Gastroesophageal sphincter (tissue), 4 donors: ENCODE data around the gene GAS2. TPM values are rescaled to one million over a fixed set of nuclear protein-coding genes. Genes with fewer than 3 reads are reported as not detected.

ENCODE experiments used
- ATAC-seq: fragments of 150-250 bp; one replicate; pipeline ENCODE4 v1.9.1; 2016; ENCODE audit warnings: mild to moderate bottlenecking, moderate library complexity
- H3K27ac ChIP-seq, 4 donors: fragments of 200-600 bp; sonication (generic) in 3 of 4; 1 replicate in 3 of 4; 2 replicates in 1 of 4; pipeline ENCODE4 v1.5.1; 2016 to 2019
- H3K27me3 ChIP-seq: fragments of 200-600 bp; sonication (generic); one replicate; pipeline ENCODE4 v1.5.1; 2019
- H3K36me3 ChIP-seq, 2 donors: fragments of 200-600 bp; sonication (generic); one replicate each; pipeline ENCODE4 v1.5.1; 2019; ENCODE audit warnings: control low read depth in 1 of 2
- H3K4me1 ChIP-seq, 3 donors: fragments of 200-600 bp; sonication (generic); 1 replicate in 2 of 3; 2 replicates in 1 of 3; pipeline ENCODE4 v1.5.1; 2016 to 2019; ENCODE audit warnings: control low read depth in 2 of 3
- H3K4me3 ChIP-seq, 2 donors: fragments of 200-600 bp; sonication (generic); one replicate each; pipeline ENCODE4 v1.5.1; 2019; ENCODE audit warnings: mild to moderate bottlenecking in 1 of 2, moderate library complexity in 1 of 2
- H3K9me3 ChIP-seq, 3 donors: fragments of 200-600 bp; sonication (generic); one replicate each; pipeline ENCODE4 v1.5.1; 2017 to 2019; ENCODE audit warnings: control low read depth in 2 of 3
- EP300 ChIP-seq: sonication (generic); formaldehyde crosslinking; IDR thresholded peaks from one replicate; pipeline ENCODE4 v1.6.1; 2017; ENCODE audit warnings: antibody characterized with exemption, mild to moderate bottlenecking
- POLR2A ChIP-seq, 2 donors: fragments of 450-650 bp; IDR thresholded peaks; one replicate each; pipeline ENCODE4 v1.6.1; 2017; ENCODE audit warnings: antibody characterized with exemption in 2 of 2, mild to moderate bottlenecking in 2 of 2, moderate library complexity in 1 of 2
- POLR2AphosphoS5 ChIP-seq: sonication (generic); formaldehyde crosslinking; IDR thresholded peaks from one replicate; pipeline ENCODE4 v1.6.1; 2017; ENCODE audit warnings: antibody characterized with exemption
- WGBS, 2 donors: methylation state at CpG; one replicate each; pipeline ENCODE4 v1.1.5; 2018; ENCODE audit warnings: low coverage in 1 of 2; 5-methylcytosine and 5-hydroxymethylcytosine counted together
- total RNA-seq, 4 donors: library from RNA; depleted of rRNA; stranded (reverse); fragments of >200 nt; gene quantifications; one replicate each; pipeline ENCODE4 v1.1.0, GENCODE V29; 2016
- TF ChIP-seq, protein P1 (sequence below), 4 experiments: fragments of 200-600 bp in 2 of 4; fragments of 450-650 bp in 2 of 4; sonication (generic) in 1 of 4; IDR thresholded peaks; one replicate each; pipeline ENCODE4 v1.5.1; 2017 to 2019; ENCODE audit warnings: antibody characterized with exemption in 4 of 4, mild to moderate bottlenecking in 2 of 4, moderate library complexity in 2 of 4

GAS2 gene
- total RNA-seq, 4 donors from 2014 or later: 0.67 to 1.4 (median 0.86) TPM

DNA sequence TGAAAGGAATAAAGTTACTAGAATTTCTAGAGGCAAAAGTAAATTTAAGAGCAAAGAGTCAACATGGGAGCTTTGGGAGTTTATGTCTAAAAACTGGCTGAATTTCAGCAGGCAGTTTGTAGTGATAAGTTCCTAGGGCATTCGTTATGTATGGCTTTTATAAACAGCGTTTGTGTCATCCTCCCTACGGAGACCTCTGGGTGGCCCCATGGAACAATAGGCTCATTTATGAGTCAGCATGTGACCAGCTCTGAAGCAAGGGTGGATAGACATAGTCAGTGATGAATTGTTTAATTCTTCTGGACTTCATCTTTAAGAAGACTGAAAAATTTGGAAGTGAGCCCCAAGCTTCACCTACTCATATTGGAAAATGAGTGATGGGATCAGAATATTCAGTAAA is 126.1 kb downstream of the GAS2 start:
- ATAC-seq: no peak
- H3K4me1 ChIP-seq: no peaks in the 10 kb centered on the region
- no peaks in the 10 kb centered on the region for H3K36me3 ChIP-seq
- H3K4me3 ChIP-seq: no peak overlapping the region
- TF ChIP-seq POLR2AphosphoS5 (no peak), EP300 (no peak), POLR2A (IDR thresholded peaks at IDR 0.05) (no peak)
- TF ChIP-seq, protein P1, sequence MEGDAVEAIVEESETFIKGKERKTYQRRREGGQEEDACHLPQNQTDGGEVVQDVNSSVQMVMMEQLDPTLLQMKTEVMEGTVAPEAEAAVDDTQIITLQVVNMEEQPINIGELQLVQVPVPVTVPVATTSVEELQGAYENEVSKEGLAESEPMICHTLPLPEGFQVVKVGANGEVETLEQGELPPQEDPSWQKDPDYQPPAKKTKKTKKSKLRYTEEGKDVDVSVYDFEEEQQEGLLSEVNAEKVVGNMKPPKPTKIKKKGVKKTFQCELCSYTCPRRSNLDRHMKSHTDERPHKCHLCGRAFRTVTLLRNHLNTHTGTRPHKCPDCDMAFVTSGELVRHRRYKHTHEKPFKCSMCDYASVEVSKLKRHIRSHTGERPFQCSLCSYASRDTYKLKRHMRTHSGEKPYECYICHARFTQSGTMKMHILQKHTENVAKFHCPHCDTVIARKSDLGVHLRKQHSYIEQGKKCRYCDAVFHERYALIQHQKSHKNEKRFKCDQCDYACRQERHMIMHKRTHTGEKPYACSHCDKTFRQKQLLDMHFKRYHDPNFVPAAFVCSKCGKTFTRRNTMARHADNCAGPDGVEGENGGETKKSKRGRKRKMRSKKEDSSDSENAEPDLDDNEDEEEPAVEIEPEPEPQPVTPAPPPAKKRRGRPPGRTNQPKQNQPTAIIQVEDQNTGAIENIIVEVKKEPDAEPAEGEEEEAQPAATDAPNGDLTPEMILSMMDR (IDR thresholded peaks at IDR 0.05): no peak
- no peaks in the 10 kb centered on the region for H3K9me3 ChIP-seq
- no peaks in the 10 kb centered on the region for H3K27me3 ChIP-seq
- no peak overlapping the region for H3K27ac ChIP-seq
- WGBS, 2 donors: 0 to 8% methylated on average over 2 to 3 of the region's 3 CpGs

DNA sequence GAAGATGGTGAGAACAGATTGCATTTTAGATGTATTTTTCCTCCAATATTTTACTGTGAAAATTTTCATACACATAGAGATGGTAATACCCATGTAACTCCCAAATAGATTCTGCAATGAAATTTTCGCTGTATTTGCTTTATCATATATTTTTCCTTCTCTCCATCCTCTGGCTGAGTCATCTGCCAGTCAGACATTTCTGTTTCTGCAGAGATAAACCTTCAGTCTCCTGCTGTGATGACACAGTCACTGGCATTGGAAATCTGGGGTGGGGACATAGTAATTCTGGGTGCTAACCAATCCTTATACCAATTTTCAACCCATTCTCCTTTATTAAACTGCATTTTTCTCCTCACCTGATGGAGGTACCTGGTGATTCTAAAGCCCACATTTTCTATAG is 129.5 kb downstream of the GAS2 start:
- no peaks in the 10 kb centered on the region for H3K27me3 ChIP-seq
- no peak overlapping the region for H3K4me3 ChIP-seq
- H3K36me3 ChIP-seq: no peaks in the 10 kb centered on the region
- no peaks in the 10 kb centered on the region for H3K4me1 ChIP-seq
- no peak for ATAC-seq
- no peak for TF ChIP-seq POLR2AphosphoS5
- no peak for TF ChIP-seq EP300
- TF ChIP-seq, protein P1 (IDR thresholded peaks at IDR 0.05): no peak
- no peak for TF ChIP-seq POLR2A (IDR thresholded peaks at IDR 0.05)
- WGBS, 2 donors: 75 to 94% methylated on average over 1 of the region's 1 CpG
- no peaks in the 10 kb centered on the region for H3K9me3 ChIP-seq
- no peak overlapping the region for H3K27ac ChIP-seq

DNA sequence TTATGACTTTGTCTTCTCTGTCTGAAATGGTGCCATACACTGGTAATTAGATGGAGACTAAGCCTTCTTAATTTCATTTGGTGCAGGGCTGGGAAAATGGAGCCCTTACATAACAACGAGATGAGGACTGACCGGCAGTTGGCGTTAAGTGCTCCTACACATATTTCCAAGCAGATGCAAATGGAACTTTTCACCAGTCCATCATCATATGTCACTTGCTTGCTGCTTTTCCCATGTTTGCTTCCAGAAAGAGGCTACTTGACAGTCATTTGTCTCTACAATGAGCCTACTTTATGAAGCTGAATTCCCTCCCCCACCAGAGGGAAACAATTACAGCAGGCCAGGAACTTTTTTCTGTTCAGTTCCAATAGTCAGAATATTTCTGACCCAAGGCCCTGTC is 130.6 kb downstream of the GAS2 start:
- H3K4me3 ChIP-seq: no peak overlapping the region
- no peak for ATAC-seq

DNA sequence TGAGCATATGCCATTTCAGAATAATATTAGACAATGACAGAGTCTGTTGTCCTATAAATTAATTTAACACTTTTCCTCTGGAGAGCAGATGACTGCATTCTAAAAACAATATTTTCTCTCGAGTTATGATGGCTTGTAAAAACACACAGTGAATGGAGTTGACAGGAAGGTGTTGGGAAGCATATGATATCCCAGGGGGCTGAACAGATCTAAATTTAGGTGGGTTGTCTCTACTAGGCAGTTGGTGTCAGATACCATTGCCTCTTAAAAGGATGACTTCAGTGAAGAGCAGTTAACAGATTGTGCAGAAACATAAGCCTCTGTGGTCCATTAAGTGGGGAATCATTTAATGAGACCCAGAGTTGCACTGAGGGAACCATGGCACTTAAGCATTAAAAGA is 132.5 kb downstream of the GAS2 start:
- H3K9me3 ChIP-seq: no peaks in the 10 kb centered on the region
- ATAC-seq: no peak
- H3K36me3 ChIP-seq: no peaks in the 10 kb centered on the region
- no peak overlapping the region for H3K27ac ChIP-seq
- TF ChIP-seq, protein P1 (IDR thresholded peaks at IDR 0.05): no peak
- TF ChIP-seq POLR2A (IDR thresholded peaks at IDR 0.05): no peak
- no peak for TF ChIP-seq EP300
- no peak for TF ChIP-seq POLR2AphosphoS5
- WGBS, 2 donors: 50 to 58% methylated on average over 1 of the region's 1 CpG
- H3K27me3 ChIP-seq: no peaks in the 10 kb centered on the region
- no peak overlapping the region for H3K4me3 ChIP-seq
- H3K4me1 ChIP-seq: no peaks in the 10 kb centered on the region

More for the DNA sequence above, 130.6 kb downstream of the GAS2 start:
- Histone ChIP-seq H3K9me3 (no peaks in the 10 kb centered on the region), H3K36me3 (no peaks in the 10 kb centered on the region), H3K27ac (no peak overlapping the region), H3K27me3 (no peaks in the 10 kb centered on the region), H3K4me1 (no peaks in the 10 kb centered on the region)
- 93% methylated on average over 3 of the region's 3 CpGs; no CpG with 5 or more reads in 1 of the 2 donors for WGBS, 2 donors
- TF ChIP-seq POLR2A (IDR thresholded peaks at IDR 0.05) (no peak), POLR2AphosphoS5 (no peak), EP300 (no peak)
- TF ChIP-seq, protein P1 (IDR thresholded peaks at IDR 0.05): no peak

DNA sequence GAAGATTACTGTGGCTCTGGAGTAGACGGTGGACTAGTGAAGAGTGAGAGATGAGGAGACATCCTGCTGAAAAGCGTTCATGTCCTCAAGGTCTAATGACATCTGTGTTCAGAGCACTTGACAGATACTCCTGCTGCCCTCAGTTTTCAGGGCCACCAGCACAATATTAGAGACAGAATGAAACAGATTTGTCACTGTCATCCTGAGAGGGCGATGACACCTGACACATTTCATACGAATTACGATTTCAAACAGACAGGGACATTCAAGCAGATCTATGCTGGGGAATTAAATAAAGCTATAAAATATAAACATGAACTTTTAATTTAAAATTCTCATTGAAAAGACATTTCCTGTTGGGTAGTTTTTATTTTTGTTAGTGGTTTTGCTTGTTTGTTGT is 134.1 kb downstream of the GAS2 start:
- H3K27ac ChIP-seq: no peak overlapping the region
- no peaks in the 10 kb centered on the region for H3K9me3 ChIP-seq
- WGBS, 2 donors: 93 to 99% methylated on average over 4 to 5 of the region's 5 CpGs
- TF ChIP-seq EP300 (no peak), POLR2AphosphoS5 (no peak), POLR2A (IDR thresholded peaks at IDR 0.05) (no peak)
- TF ChIP-seq, protein P1 (IDR thresholded peaks at IDR 0.05): no peak
- no peak for ATAC-seq
- H3K36me3 ChIP-seq: no peaks in the 10 kb centered on the region
- no peaks in the 10 kb centered on the region for H3K27me3 ChIP-seq
- H3K4me3 ChIP-seq: no peak overlapping the region
- H3K4me1 ChIP-seq: no peaks in the 10 kb centered on the region
